Stimulated activated CD8-positive, alpha-beta memory T cell treated with anti-CD3 and anti-CD28 coated beads, Interleukin-12 subunit alpha, Interleukin-12 subunit beta, amount 100 ng/mL, for 24 hours (primary cell): ENCODE results near the gene KRTAP1-1.
"Not testable (repeated sequence)": the region's sequence is repeated elsewhere in the genome, so short reads cannot be mapped to it uniquely, and the experiment has no call there.

ENCODE experiments used
- DNase-seq: peaks from one replicate; pipeline ENCODE4 v3.0.0-alpha.2; 2020; ENCODE audit errors: extremely low read depth

The KRTAP1-1 gene

GRCh38 chr17:41055130-41055529, 13.9 kb upstream of the KRTAP1-1 start, which contains the start of gene KRTAP2-2:
TSS of gene KRTAP2-2 (minus strand) at chr17:41055230. CDS start at chr17:41055211, 19 bp downstream.
- DNase-seq = not testable (repeated sequence)

- not testable (repeated sequence) for DNase-seq
Measured at GRCh38 chr17:41054556-41054955, 13.3 kb upstream of the KRTAP1-1 start.

- DNase-seq = no peak
Measured at GRCh38 chr17:41054025-41054424, 12.8 kb upstream of the KRTAP1-1 start.

GRCh38 chr17:41052566-41052965, 11.3 kb upstream of the KRTAP1-1 start:
- DNase-seq = no peak

GRCh38 chr17:41049110-41049509, 7.9 kb upstream of the KRTAP1-1 start:
- no peak for DNase-seq

- no peak for DNase-seq
Measured at GRCh38 chr17:41048441-41048840, 7.2 kb upstream of the KRTAP1-1 start.

GRCh38 chr17:41046735-41047465, 5.7 kb upstream of the KRTAP1-1 start, which contains the start of gene KRTAP2-1:
TSS of gene KRTAP2-1 (minus strand) at chr17:41047316. CDS start at chr17:41047267, 49 bp downstream.
- DNase-seq = not testable (repeated sequence)

- DNase-seq = no peak
Measured at GRCh38 chr17:41042953-41043352, 1.7 kb upstream of the KRTAP1-1 start.

GRCh38 chr17:41037853-41038350, 3.3 kb downstream of the KRTAP1-1 start:
- no peak for DNase-seq

- not testable (repeated sequence) for DNase-seq
Measured at GRCh38 chr17:41034346-41034935, 6.8 kb downstream of the KRTAP1-1 start, which contains the start of gene KRTAP1-3. TSS of gene KRTAP1-3 (minus strand) at chr17:41034874. CDS start at chr17:41034821, 53 bp downstream.

GRCh38 chr17:41029633-41030245, 11.5 kb downstream of the KRTAP1-1 start, which contains the start of gene KRTAP1-4:
TSS of gene KRTAP1-4 (minus strand) at chr17:41030195. CDS start at chr17:41030078, 117 bp downstream.
- no peak for DNase-seq

GRCh38 chr17:41026715-41027471, 14.4 kb downstream of the KRTAP1-1 start, which contains the start of gene KRTAP1-5:
TSS of gene KRTAP1-5 (minus strand) at chr17:41027208. CDS start at chr17:41027155, 53 bp downstream.
- no peak for DNase-seq

GRCh38 chr17:41024697-41025096, 16.6 kb downstream of the KRTAP1-1 start:
- no peak for DNase-seq

- DNase-seq = no peak
Measured at GRCh38 chr17:41020336-41020735, 20.9 kb downstream of the KRTAP1-1 start.

- no peak for DNase-seq
Measured at GRCh38 chr17:41019415-41019814, 21.8 kb downstream of the KRTAP1-1 start.

- no peak for DNase-seq
Measured at GRCh38 chr17:41018541-41018940, 22.7 kb downstream of the KRTAP1-1 start.

GRCh38 chr17:41016578-41017215, 24.6 kb downstream of the KRTAP1-1 start:
- DNase-seq = no peak

- DNase-seq = no peak
Measured at GRCh38 chr17:41015454-41015853, 25.8 kb downstream of the KRTAP1-1 start.

GRCh38 chr17:41013606-41014005, 27.6 kb downstream of the KRTAP1-1 start:
- DNase-seq = no peak

GRCh38 chr17:41013181-41013580, 28.1 kb downstream of the KRTAP1-1 start:
- DNase-seq = no peak
